ENCODE data around the gene RBBP5.

DNA sequence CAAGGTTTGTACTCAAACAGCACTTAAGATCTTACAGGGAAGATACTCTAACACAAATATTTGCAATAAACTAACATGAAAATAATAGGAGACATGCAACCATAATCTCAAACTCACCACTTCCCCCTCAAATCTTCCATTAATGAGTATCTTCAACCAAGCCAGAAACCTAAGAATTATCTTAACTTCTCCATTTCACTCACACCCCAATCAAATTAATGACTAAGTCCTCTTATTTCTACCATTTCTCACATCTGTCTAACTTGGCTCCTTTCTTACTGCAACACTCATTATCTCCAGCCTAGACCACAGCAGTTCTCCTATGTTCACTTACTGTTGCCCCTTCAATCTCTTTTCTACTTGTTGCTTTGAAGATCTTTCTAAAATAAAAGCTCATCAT lies 10.4 kb downstream of the RBBP5 start:
- TF ChIP-seq, protein P1, sequence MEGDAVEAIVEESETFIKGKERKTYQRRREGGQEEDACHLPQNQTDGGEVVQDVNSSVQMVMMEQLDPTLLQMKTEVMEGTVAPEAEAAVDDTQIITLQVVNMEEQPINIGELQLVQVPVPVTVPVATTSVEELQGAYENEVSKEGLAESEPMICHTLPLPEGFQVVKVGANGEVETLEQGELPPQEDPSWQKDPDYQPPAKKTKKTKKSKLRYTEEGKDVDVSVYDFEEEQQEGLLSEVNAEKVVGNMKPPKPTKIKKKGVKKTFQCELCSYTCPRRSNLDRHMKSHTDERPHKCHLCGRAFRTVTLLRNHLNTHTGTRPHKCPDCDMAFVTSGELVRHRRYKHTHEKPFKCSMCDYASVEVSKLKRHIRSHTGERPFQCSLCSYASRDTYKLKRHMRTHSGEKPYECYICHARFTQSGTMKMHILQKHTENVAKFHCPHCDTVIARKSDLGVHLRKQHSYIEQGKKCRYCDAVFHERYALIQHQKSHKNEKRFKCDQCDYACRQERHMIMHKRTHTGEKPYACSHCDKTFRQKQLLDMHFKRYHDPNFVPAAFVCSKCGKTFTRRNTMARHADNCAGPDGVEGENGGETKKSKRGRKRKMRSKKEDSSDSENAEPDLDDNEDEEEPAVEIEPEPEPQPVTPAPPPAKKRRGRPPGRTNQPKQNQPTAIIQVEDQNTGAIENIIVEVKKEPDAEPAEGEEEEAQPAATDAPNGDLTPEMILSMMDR (IDR thresholded peaks at IDR 0.05), result no peak
- TF ChIP-seq POLR2A (IDR thresholded peaks at IDR 0.05), result no peak
